Stimulated activated CD4-positive, alpha-beta T cell treated with anti-CD3 and anti-CD28 coated beads, Interleukin-4, amount 100 ng/mL, for 4 hours (primary cell): Measurements from ENCODE around the gene EIF5B.

Experiments used
- DNase-seq, 2 experiments: peaks; one replicate each; pipeline ENCODE4 v3.0.0-alpha.2; 2020

The EIF5B gene

DNA sequence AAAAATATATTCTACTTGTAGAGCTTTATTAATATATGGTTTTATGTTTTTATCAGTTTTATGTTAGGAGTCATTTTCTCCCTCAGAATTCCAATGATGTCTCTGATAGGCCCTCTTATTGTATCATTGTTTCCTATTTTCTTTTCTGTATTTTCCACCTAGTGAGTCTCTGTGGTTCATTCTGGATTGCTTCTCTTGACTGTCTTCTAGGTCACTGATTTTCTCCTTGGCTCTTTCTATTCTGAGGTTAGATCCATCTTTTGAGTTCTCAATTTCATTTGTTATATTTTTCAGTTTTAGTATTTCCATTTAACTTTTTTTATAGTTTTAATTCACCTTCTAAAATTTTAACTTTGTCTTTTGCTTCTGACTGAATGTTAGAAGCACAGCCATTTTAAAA lies 37.6 kb downstream of the EIF5B start:
- no peak for DNase-seq

DNA sequence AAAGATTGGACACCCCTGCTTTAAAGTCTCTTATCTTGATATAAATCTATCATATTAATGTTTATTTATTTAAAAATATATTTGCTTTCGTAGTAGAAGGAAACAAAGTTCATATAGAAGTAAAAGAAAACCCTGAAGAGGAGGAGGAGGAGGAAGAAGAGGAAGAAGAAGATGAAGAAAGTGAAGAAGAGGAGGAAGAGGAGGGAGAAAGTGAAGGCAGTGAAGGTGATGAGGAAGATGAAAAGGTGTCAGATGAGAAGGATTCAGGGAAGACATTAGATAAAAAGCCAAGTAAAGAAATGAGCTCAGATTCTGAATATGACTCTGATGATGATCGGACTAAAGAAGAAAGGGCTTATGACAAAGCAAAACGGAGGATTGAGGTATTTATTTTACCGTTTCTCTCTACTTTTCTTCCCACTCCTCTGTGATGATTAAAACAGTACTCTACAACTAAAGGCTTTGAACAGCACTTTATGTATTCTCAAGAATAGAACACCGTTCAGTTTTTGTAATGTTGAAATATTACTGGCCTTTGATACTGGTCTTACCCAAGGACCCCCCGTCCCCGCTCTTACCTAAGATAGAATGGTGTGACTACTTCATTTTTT lies 39.2 kb downstream of the EIF5B start:
- no peak for DNase-seq

DNA sequence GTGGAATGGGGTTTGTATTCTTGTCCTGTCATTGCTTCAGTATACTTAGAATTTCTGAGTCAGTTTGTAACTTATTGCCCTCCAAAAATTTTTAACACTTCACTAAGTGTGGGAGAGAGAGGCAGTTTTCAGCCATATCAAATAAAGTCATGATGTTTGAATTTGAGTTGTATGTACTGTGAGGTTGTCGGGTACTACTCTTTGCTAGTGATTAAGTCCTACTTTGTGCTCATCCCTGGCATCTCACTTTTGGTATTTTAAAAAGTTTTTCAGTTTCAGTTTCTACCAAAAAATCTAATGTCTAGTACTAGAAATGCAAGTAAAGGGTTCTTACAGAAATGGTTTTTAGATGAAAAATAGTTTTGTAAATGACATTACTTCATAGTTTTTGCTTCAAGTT lies 40.7 kb downstream of the EIF5B start:
- no peak for DNase-seq

DNA sequence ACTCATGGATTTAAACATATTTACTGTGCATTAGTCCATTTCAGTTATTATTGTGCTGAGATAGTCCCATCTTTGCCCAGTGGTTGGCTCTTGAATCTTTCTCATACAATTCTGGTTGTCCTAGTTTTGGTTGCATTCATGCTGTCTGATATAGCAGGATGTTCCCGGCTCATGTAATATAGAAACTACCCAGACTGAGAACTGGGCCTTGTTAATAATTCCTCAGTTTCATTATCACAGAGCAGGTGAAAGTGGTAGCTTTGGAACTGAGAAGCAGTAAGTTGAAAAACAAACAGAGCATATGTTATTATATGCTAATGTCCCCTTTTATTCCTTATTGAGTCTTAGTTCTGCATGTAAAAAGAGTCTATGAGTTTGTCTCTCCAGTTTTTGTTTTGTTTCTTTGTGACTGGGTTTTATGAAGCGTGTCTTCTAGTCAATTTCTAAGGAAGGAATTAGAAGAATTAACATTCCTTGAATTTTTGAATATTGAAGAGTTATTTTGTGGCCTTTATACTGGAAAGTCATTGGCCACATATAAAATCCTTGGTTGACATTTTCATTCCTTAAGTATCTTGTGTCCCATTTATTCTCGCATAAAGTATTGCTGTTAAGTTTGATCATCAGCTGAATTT lies 43.3 kb downstream of the EIF5B start:
- no peak for DNase-seq

DNA sequence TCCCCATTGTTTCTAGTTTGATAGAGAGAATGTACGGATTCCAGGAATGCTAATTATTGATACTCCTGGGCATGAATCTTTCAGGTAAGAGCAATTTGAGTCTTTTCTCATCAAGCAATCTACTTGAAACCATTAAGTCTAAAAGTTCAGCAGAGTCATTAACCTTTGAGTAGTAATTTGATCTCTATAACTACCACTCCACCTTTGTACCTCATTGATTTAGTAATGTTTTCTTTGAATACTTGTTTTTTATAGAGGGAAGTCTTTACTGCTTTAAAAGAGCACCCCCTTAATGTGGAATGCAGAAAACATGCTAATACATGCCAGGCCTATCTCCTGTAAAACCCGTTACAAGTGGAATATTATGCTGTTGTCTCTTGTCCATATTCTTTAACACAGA lies 45.0 kb downstream of the EIF5B start:
- no peak for DNase-seq

DNA sequence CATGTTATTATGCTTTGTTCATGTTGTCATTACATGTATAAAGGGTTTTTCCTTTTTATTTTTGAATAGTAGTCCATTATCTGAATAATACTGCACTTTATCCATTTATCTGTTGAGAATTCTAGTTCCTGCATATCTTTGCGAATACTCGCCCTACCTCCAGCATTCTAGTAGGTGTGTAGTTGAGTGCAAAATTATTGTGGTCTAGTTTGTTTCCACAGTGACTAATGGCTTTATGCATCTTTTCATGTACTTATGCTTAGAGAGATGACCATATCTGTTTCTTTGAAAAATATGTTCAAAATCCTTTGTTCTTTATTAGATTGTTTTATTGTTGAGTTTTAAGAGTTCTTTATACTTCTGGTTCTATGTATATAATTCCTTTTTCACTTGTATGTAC lies 48.8 kb downstream of the EIF5B start:
- DNase-seq = no peak

DNA sequence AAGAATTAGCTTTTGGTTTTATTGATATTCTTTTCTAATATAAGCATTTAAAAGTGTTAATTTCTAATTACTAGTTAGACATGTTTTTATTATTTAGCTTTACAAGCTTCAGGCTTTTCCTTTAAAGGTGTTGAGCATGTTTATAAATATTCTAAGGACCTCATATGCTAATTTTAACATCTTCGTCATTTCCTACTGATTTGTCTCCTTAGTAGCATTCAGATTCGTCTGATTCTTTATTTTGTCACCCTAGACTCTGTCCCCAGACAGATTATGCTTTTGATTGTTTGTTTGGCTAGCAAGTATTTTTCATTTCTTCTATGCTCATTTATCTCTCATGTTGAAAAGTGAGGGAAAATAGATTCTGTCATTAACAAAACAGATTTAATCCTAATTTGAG lies 51.7 kb downstream of the EIF5B start:
- DNase-seq = no peak

DNA sequence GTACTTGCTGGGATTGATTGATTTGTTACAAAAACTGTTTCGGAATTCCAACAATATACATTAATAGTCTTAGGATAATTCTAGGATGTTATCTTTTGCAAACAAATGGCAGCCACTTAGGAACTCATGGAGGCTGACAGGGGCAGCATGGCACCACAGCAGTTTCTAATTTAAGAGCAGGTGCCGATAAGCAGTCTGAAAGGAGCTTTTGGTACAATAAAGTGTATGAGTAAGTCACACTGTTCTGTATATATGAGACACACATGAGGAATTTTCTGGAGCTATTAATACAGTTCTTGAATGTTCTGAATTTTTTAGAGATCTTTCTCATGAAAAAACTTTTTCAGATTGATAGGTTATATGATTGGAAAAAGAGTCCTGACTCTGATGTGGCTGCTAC lies 52.2 kb downstream of the EIF5B start:
- DNase-seq = no peak

DNA sequence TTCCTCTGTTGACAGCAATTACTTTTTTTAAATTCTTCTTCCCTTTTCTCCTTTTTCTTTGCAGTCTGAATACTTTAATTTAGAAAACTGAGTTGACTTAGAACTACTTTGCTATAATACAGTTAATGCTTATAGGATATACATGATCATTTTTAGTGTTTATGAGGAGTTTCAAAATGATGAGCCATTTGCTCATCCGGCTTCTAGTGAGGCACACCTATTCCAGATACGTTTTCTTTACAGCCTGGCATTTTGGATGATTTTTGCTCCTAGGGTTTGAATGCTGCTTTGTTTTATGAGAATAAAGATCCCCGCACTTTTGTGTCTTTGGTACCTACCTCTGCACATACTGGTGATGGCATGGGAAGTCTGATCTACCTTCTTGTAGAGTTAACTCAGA lies 52.8 kb downstream of the EIF5B start:
- no peak for DNase-seq

DNA sequence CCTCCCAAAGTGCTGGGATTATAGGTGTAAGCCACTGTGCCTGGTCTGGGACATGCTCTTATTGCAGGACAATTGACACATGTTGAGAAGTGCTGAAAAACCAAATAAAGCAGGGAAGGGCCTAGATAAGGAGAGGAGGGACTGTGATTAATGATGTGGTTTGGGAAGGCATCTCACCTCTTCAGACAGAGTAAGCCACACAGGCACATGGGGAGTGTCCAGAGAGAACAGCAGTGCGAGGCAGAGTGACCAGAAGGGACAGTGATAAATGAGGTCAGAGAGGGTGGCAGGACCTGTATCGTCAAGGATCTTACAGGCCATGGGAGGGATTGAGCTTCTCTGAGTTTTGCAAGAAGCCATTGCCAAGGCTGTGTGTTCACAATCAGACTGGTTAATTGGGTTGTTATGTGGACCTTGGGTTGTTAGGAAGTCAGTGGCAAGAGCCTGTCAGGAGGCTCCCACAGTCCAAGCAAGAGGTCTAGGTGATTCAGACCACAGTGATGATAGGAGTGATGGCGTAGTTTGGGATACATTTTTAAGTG lies 58.5 kb downstream of the EIF5B start:
- DNase-seq = no peak

DNA sequence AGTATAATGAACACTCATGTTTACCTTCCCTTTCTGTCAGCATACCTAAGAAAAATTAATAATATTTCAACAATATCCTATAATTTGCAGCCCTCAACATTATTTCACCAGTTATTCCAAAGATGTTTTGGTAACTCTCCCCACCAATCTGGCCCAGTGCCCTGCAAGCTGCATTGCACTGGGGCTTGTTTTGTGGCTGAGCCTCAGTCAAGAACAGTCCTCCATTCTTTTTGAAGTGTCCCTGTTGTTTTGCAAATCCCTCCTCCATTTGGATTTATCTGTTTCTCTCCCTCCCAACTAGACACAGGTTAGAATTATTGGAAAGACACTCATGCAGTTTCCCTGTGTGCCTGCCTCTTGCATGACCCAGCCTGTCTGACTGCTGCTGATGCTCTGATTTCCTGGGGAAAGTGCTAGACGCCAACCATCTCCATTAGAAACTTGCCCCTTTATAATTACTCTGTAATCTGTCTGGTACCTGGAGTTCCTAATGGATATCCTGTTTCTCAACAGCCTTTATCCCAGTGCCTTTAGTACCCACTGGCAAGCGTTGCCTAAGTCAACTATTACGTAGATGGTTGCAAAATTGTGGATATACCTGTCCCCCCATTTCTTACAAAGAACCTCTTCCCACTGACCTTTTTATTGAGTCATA lies 60.2 kb downstream of the EIF5B start:
- no peak for DNase-seq

DNA sequence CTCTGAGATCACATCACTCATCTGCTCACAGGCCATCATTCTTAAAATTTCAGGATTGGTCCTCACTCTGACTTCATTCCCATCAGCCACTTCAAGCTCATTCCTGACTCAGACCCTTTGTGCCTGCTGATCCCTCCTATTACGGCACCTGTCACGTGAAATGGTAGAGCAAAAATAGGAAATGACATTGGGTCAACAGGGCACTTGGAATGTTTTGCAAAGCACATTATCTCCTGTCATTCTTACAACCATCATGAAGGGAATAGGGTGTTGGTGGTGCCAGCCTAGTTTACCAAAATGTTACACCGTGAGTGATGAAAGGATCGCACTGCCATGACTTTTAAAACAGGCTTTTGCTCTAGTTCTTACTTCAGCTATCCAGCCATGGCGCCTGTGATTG lies 61.1 kb downstream of the EIF5B start:
- no peak for DNase-seq

DNA sequence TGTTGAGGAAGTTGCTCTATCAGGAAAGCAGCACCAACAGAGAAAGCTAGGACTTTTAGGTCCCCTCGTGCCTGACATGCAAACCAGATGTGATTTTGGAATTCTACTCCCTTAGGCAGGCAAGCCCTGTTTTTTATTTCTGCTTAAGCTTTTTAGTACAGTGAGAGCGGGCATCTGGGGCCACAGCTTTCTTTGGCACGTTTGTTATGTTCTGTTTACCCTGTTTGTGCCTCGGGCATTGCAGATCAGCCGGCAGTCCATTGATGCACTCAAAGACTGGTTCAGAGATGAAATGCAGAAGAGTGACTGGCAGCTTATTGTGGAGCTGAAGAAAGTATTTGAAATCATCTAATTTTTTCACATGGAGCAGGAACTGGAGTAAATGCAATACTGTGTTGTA lies 61.9 kb downstream of the EIF5B start:
- no peak for DNase-seq

DNA sequence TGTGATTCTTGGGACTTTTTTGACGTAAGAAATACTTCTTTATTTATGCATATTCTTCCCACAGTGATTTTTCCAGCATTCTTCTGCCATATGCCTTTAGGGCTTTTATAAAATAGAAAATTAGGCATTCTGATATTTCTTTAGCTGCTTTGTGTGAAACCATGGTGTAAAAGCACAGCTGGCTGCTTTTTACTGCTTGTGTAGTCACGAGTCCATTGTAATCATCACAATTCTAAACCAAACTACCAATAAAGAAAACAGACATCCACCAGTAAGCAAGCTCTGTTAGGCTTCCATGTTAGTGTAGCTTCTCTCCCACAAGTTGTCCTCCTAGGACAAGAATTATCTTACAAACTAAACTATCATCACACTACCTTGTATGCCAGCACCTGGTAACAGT lies 62.6 kb downstream of the EIF5B start:
- no peak for DNase-seq

DNA sequence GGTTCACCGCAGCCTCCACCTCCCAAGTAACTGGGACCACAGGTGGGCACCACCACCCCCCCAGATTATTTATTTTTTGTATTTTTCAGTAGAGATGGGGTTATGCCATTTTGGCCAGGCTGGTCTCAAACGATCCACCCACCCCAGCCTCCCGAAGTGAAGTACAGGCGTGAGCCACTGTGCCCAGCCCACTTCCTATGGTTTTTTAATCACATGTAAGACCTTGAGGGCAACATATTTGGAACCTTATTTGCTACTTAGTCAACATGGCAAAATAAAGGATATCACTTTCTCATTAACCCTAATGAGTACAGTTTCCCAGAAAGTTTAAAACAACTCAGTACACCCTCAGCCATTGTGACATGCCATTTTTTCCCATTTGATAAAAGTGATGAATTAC lies 64.7 kb downstream of the EIF5B start:
- DNase-seq = no peak

DNA sequence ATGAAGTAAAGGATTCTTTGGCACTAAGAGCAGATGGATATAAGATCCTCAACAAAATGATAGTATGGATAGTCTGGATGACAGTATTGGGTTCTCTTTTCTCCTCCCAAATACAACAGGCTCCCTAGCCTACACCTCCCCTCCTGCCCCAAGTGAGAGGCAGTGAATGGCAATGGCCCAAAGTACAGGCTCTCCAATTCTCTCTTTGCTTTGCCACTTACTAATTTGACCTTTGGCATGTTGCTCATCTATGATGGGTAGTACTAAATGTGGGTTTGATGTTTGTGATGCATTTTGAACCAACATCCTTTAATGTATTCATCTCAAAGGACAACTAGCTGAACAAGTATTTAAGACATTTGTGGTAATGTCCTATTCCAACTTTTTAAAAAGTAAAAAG lies 65.9 kb downstream of the EIF5B start:
- DNase-seq = no peak

DNA sequence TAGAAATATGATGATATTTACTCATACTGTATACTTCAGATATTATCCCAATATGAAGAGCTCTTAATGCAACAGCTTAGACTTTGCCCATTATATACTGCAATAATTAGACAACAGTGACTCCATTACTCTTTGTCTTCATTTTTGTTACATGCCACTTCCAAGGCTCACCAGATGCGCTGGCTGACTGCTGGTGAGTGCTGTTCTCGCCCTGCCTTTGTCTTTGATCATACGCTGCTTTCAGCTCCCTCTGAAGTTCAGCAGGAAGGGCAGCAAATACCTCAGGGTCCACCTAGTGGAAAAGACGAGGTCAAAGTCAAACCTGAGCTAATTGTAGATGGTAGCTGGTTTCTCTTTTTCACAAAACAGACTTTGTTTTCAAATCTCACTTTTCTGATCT lies 66.3 kb downstream of the EIF5B start:
- DNase-seq = no peak

DNA sequence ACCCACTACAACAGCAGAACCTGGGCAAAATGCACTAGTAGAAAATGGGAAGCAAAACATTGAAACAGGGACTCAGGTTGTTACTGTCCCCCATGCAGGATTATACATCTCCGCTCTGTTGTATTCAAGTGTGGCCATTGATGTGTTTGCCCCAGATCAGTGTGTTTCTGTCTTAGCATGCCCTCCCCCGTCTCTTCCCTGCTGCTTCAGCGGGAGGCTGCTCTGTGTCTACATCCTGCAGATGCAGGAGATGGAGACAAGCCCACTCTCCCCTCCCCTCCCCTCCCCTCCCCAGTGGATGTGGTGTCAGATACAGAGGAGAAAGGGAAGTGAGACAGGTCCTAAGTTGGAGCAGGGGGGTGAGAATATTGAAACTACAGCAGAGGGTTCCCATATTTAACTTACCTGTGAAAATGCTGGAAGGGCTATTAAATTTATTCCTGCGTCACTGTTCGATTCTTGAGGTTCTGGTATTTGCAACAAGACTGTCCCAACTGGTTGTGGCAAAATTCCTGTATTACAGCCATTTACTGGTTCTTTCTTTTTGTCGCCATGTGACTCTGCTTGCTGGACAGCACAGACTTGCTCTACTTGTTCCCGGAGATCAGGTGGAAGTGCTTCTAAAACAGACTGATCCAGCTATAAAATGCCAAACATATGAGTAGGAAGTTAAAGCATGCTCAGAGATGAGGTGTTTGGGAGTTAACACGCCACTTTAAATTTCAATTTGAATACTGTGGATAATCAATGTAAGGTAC lies 67.0 kb downstream of the EIF5B start:
- DNase-seq = no peak

DNA sequence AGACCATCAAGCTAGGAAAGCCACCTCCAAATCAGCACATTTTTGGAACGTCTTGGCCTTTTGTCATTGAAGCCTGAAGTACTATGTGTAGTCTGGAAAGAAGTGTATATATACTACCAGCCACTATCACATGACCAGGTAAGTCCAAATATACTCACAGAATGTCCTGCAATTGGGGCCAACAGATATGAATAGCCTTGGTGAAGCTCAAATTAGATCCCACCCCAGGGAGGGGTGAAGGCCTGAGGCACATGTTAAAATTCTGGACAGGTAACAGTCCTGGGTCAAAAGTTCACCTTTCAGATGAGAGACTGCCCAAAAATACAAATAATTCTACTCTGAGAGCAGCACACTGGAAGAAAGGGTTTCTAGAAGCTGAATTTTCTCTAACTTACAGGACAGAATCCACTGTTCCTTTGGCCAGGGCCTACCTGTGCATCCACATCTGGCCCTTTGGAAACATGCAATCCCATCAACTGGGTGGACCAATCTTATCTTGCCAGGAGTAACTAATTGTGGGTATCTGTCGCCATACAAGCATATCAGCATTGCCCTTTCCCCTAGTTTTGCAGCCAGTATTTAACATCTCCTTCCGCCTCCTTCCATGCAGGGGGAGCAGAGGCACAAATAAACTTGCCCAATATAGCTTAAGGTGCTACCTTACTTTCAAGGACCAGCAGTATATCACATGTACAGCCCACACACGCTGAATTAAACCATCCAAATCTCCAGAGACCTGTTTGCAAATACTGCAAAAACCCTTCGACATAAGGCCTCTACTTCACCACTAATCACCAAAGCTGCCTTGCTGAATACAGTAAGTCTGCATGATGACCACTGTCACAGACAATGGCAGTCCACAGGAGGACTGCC lies 67.8 kb downstream of the EIF5B start:
- no peak for DNase-seq

DNA sequence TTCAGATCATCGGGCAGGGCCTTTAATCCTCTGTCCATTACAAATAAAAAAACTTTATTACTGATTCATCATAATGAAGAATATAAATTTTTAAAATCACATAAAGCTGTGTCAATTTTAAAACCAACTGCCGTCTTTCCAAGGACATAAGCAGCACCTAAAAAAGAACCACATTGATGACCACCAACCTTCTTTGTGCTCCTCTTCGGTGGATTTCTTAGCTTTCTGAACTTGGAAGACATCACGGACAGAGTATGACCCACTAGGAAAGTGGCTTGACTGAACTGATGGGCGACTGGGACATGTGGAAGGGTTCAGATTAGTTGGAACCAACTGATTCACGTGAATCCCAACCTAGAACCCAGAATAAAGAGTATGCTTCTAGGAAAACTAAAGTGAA lies 68.9 kb downstream of the EIF5B start:
- no peak for DNase-seq

DNA sequence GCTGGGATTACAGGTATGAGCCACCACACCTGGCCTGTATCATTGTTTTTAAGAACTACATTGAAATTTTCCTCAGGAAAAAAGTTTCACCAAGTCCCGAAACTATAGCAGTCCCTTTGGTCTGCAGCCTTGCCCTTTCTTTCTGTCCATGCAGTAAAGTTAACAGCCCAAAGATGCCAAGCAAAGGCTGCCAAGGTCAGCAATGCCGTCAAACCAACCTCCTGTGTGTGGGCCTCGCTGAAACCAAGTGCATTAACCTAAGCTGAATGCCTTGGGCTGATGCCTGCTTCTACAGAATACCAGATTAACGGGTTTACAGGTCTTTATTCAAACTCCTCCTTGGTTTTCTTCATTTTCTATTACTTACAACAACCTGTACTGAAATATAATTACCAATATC lies 73.1 kb downstream of the EIF5B start:
- no peak for DNase-seq

DNA sequence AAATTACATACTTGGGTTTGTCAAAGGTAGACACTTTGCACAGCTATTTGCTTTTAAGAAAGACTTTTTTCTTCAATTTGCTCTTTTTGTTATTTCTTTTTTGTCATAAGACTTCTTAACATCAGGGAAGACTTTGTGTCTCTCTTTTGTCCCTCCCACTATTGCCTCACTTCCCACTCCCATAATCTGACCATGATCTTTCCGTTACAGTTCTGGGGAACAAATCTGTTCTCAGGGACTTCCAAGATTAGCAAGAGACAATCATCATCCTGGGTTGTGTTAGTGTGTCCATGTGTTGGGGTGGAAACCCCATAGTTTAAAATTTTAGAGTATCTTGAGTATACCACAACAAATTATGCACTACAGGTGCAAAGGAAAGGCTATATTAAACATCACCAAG lies 77.4 kb downstream of the EIF5B start:
- no peak for DNase-seq

DNA sequence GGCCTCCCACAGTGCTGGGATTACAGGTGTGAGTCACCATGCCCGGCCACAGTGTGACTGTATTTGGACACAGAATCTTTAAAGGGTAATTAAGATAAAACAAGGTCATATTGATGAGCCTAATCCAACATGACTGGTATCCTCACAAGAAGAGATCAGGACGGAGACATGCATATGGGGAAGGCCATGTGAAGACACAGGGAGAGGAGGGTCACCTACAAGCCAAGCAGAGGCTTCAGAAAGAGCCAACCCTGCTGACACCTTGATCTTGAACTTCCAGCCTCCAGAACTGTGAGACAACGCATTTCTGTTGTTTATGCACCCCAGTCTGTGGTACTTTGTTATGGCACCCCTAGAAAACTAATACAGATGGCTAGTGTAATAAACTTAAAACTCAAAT lies 80.2 kb downstream of the EIF5B start:
- no peak for DNase-seq
